OCI-LY7 (cell line): ENCODE results near the gene CFAP300.

Source experiments
- CTCF ChIP-seq: fragments of 200-600 bp; sonication (generic); conservative IDR thresholded peaks from 2 replicates; pipeline ENCODE4 v1.5.1; 2014; ENCODE audit warnings: mild to moderate bottlenecking, antibody characterized with exemption, low read length, moderate library complexity, mixed read lengths
- EZH2phosphoT487 ChIP-seq: fragments of 200-600 bp; sonication (generic); IDR thresholded peaks from 2 replicates; pipeline ENCODE4 v1.6.1; 2018; ENCODE audit warnings: low read depth, borderline replicate concordance, mild to moderate bottlenecking, mixed run types, antibody characterized with exemption, low read length, moderate library complexity, mixed read lengths

GRCh38 chr11:102110761-102111010, 63.4 kb downstream of the CFAP300 start:
- no peak for TF ChIP-seq CTCF
- TF ChIP-seq EZH2phosphoT487, result no peak
